RWPE2 (cell line): Measurements from ENCODE around the gene BAZ1A.

Source experiments
- ATAC-seq: fragments of 200-7000 bp; cut with Tn5 transposase; 3 replicates; pipeline ENCODE4 v1.9.1; 2021; ENCODE audit warnings: low read depth
- DNase-seq: peaks from one replicate; pipeline ENCODE4 v3.0.0-alpha.2; 2020; ENCODE audit warnings: low spot score
- H3K27ac ChIP-seq: fragments of 450-650 bp; 2 replicates; pipeline ENCODE4 v1.5.1; 2017; ENCODE audit warnings: mild to moderate bottlenecking; ENCODE audit not compliant: poor library complexity, severe bottlenecking
- H3K27me3 ChIP-seq: fragments of 250-450 bp; sonication (Bioruptor Pico); 2 replicates; pipeline ENCODE4 v1.5.1; 2021; ENCODE audit warnings: mild to moderate bottlenecking, moderate library complexity; ENCODE audit not compliant: insufficient read depth, poor library complexity, severe bottlenecking
- H3K36me3 ChIP-seq: fragments of 250-450 bp; sonication (Bioruptor Pico); 2 replicates; pipeline ENCODE4 v1.5.1; 2020; ENCODE audit warnings: low read depth, mild to moderate bottlenecking, moderate library complexity
- H3K4me1 ChIP-seq: fragments of 250-450 bp; sonication (Bioruptor Pico); 2 replicates; pipeline ENCODE4 v1.5.1; 2021; ENCODE audit warnings: mild to moderate bottlenecking, moderate library complexity; ENCODE audit not compliant: insufficient read depth, poor library complexity, severe bottlenecking
- H3K4me3 ChIP-seq: fragments of 250-450 bp; sonication (Bioruptor Pico); 2 replicates; pipeline ENCODE4 v1.5.1; 2021; ENCODE audit warnings: mild to moderate bottlenecking, moderate library complexity; ENCODE audit not compliant: severe bottlenecking
- H3K9me3 ChIP-seq: fragments of 250-450 bp; sonication (Bioruptor Pico); 2 replicates; pipeline ENCODE4 v1.5.1; 2021; ENCODE audit warnings: mild to moderate bottlenecking, moderate library complexity; ENCODE audit not compliant: severe bottlenecking
- CTCF ChIP-seq: fragments of 450-650 bp; IDR thresholded peaks from one replicate; pipeline ENCODE4 v1.5.1; 2017; ENCODE audit warnings: mild to moderate bottlenecking, moderate library complexity; ENCODE audit not compliant: poor library complexity, severe bottlenecking

Gene BAZ1A

DNA sequence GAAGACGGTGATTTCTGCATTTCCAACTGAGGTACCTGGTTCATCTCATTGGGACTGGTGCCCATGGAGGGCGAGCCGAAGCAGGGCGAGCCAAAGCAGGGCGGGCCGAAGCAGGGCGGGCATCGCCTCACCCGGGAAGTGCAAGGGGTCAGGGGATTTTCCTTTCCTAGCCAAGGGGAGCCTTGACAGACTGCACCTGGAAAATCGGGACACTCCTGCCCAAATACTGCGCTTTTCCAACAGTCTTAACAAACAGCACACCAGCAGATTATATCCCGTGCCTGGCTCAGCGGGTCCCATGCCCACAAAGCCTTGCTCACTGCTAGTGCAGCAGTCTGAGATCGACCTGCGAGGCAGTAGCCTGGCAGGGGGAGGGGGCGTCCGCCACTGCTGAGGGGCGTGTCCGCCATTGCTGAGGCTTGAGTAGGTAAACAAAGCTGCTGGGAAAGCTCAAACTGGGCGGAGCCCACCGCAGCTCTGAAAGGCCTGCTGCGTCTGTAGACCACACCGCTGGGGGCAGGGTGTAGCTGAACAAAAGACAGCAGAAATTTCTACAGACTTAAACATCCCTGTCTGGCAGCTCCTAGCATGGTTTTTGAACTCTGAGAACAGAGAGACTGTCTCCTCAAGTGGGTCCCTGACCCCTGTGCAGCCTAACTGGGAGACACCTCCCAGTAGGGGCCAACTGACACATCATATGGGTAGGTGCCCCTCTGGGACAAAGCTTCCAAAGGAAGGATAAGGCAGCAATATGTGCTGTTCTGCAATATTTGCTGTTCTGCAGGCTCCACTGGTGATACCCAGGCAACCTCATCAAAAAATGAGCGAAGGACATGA lies 77.2 kb downstream of the BAZ1A start:
- no peak for TF ChIP-seq CTCF
- no peak overlapping the region for H3K27ac ChIP-seq
- no peak for ATAC-seq
- H3K4me3 ChIP-seq = no peak overlapping the region
- no peaks in the 10 kb centered on the region for H3K27me3 ChIP-seq
- H3K36me3 ChIP-seq = peaks cover 91% of the 10 kb centered on the region
- no peaks in the 10 kb centered on the region for H3K4me1 ChIP-seq
- DNase-seq = no peak
- no peaks in the 10 kb centered on the region for H3K9me3 ChIP-seq

DNA sequence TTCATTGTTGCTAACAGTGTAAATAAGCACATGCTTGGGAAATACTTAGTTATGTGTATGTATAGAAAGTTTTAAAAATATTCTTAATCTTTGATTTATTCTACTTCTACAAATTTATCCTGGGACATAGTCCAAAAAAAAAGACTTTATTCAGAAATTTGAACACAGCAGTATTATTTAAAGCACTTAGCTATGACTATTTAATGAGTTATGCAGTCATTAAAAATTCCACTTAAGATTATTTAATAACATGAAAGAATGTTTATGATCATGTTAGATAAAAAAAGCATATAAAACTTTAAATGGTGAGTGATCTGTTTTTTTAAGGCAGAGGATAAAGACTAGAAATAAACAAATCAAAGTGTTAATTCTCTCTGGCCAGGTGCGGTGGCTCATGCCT lies 78.3 kb downstream of the BAZ1A start:
- Histone ChIP-seq H3K4me3 (no peak overlapping the region), H3K27ac (no peak overlapping the region), H3K27me3 (no peaks in the 10 kb centered on the region), H3K9me3 (no peaks in the 10 kb centered on the region), H3K4me1 (no peaks in the 10 kb centered on the region), H3K36me3 (peaks cover 91% of the 10 kb centered on the region)
- no peak for TF ChIP-seq CTCF
- no peak for DNase-seq
- ATAC-seq = no peak

DNA sequence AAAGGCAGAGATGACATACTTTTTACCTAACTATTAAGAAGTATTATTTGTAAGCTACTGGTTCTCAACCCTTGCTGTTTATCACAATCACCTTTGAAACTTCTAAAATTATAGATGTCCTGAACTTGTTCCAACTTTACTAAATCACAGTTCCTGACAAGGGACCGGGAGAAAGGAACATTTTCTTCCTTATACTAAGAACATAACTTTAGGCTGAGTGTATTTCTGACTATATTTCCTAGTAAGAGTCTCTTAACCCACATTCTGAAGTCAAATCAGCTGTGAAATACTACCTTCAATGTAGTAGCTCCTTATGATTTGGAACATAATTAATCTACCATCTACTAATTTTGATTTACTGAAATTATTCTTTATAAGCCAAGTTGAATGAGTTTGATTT lies 80.2 kb downstream of the BAZ1A start:
- ATAC-seq (no peak), DNase-seq (no peak)
- peaks cover 94% of the 10 kb centered on the region for H3K36me3 ChIP-seq
- H3K4me3 ChIP-seq = no peak overlapping the region
- no peaks in the 10 kb centered on the region for H3K9me3 ChIP-seq
- H3K4me1 ChIP-seq = no peaks in the 10 kb centered on the region
- H3K27ac ChIP-seq = no peak overlapping the region
- no peak for TF ChIP-seq CTCF
- H3K27me3 ChIP-seq = no peaks in the 10 kb centered on the region

DNA sequence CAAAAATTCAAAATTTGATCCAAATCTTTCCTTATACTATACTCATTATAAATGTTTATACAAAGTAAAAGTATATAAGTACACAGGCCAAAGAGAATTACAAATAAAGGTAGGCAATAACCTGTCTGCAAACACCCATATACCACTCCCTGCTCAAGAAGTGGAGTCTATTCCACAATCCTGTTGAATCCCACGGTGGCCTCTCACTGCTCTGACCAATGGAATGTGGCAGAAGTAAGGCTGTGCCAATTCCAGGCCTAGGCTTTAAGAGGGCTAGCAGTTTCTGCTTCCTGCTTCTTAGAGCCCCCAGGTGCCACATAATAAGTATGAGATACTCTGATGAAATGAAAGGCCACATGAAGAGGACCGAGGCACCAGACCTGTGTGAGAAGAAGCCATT lies 80.9 kb downstream of the BAZ1A start:
- Histone ChIP-seq H3K27ac (no peak overlapping the region), H3K4me3 (no peak overlapping the region), H3K36me3 (peaks cover 94% of the 10 kb centered on the region), H3K27me3 (no peaks in the 10 kb centered on the region), H3K9me3 (no peaks in the 10 kb centered on the region), H3K4me1 (no peaks in the 10 kb centered on the region)
- TF ChIP-seq CTCF = no peak
- ATAC-seq = no peak; the same call in 2 of the 3 replicates
- DNase-seq = no peak

DNA sequence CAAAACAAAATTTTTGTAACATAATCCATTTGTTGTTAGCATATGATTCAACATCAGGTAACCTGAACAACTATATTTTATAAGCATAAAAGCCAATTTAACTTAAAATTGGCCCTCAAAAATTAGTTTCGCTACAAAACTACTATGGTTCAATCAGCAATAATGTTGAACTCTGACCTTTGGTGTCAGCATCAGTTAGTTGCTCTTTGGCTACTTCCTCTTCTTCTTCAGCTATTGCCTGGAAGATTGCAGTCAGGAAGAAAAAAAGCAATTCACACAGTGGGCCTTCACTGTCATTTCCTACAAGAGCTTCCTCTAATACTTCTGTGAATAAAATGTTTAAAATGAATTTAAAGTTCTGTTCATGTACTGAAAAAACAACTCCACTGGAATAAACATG lies 82.6 kb downstream of the BAZ1A start:
- H3K9me3 ChIP-seq = no peaks in the 10 kb centered on the region
- peaks cover 94% of the 10 kb centered on the region for H3K36me3 ChIP-seq
- DNase-seq (no peak), ATAC-seq (no peak)
- no peak overlapping the region for H3K4me3 ChIP-seq
- H3K27ac ChIP-seq = no peak overlapping the region
- H3K27me3 ChIP-seq = no peaks in the 10 kb centered on the region
- no peaks in the 10 kb centered on the region for H3K4me1 ChIP-seq
- TF ChIP-seq CTCF = no peak
